Measurements from ENCODE around the gene TBX15.
"Not testable (repeated sequence)": the region's sequence is repeated elsewhere in the genome, so short reads cannot be mapped to it uniquely, and the experiment has no call there.

Gene TBX15

GRCh38 chr1:118921994-118922393 lies 66.1 kb downstream of the TBX15 start:
- H3K27ac ChIP-seq (ENCODE audit: low read length): no peak overlapping the region
- no peaks in the 10 kb centered on the region for H3K36me3 ChIP-seq (ENCODE audit: control insufficient read depth in 2 of 2, insufficient read depth in 2 of 2, low read length in 2 of 2)
- H3K9ac ChIP-seq (ENCODE audit: low read length in 2 of 2): no peak overlapping the region
- H3K27me3 ChIP-seq (ENCODE audit: control insufficient read depth in 1 of 2, insufficient read depth in 2 of 2, low read length in 2 of 2): no peaks in the 10 kb centered on the region
- H3K4me3 ChIP-seq (ENCODE audit: low read length in 2 of 2): no peak overlapping the region
- no peaks in the 10 kb centered on the region for H3K4me1 ChIP-seq (ENCODE audit: control insufficient read depth, insufficient read depth, low read length)
- no peaks in the 10 kb centered on the region for H3K9me3 ChIP-seq (ENCODE audit: control insufficient read depth in 2 of 2, low read length in 2 of 2)

- Histone ChIP-seq H3K4me3 (ENCODE audit: low read length in 2 of 2) (no peak overlapping the region), H3K9ac (ENCODE audit: low read length in 2 of 2) (no peak overlapping the region), H3K27me3 (ENCODE audit: control insufficient read depth in 1 of 2, insufficient read depth in 2 of 2, low read length in 2 of 2) (no peaks in the 10 kb centered on the region), H3K27ac (ENCODE audit: low read length) (no peak overlapping the region), H3K4me1 (ENCODE audit: control insufficient read depth, insufficient read depth, low read length) (no peaks in the 10 kb centered on the region), H3K9me3 (ENCODE audit: control insufficient read depth in 2 of 2, low read length in 2 of 2) (no peaks in the 10 kb centered on the region), H3K36me3 (ENCODE audit: control insufficient read depth in 2 of 2, insufficient read depth in 2 of 2, low read length in 2 of 2) (no peaks in the 10 kb centered on the region)
Observed at GRCh38 chr1:118920124-118920717, 67.9 kb downstream of the TBX15 start.

- H3K27ac ChIP-seq (ENCODE audit: low read length): no peak overlapping the region
- no peak overlapping the region for H3K9ac ChIP-seq (ENCODE audit: low read length in 2 of 2)
- H3K36me3 ChIP-seq (ENCODE audit: control insufficient read depth in 2 of 2, insufficient read depth in 2 of 2, low read length in 2 of 2): no peaks in the 10 kb centered on the region
- no peaks in the 10 kb centered on the region for H3K9me3 ChIP-seq (ENCODE audit: control insufficient read depth in 2 of 2, low read length in 2 of 2)
- H3K27me3 ChIP-seq (ENCODE audit: control insufficient read depth in 1 of 2, insufficient read depth in 2 of 2, low read length in 2 of 2): no peaks in the 10 kb centered on the region
- H3K4me1 ChIP-seq (ENCODE audit: control insufficient read depth, insufficient read depth, low read length): no peaks in the 10 kb centered on the region
- no peak overlapping the region for H3K4me3 ChIP-seq (ENCODE audit: low read length in 2 of 2)
Observed at GRCh38 chr1:118918940-118919259, 69.2 kb downstream of the TBX15 start.

GRCh38 chr1:118918230-118918939 lies 69.8 kb downstream of the TBX15 start:
- H3K4me3 ChIP-seq (ENCODE audit: low read length in 2 of 2): no peak overlapping the region
- H3K9me3 ChIP-seq (ENCODE audit: control insufficient read depth in 2 of 2, low read length in 2 of 2): no peaks in the 10 kb centered on the region
- no peaks in the 10 kb centered on the region for H3K27me3 ChIP-seq (ENCODE audit: control insufficient read depth in 1 of 2, insufficient read depth in 2 of 2, low read length in 2 of 2)
- no peaks in the 10 kb centered on the region for H3K36me3 ChIP-seq (ENCODE audit: control insufficient read depth in 2 of 2, insufficient read depth in 2 of 2, low read length in 2 of 2)
- H3K27ac ChIP-seq (ENCODE audit: low read length): no peak overlapping the region
- H3K4me1 ChIP-seq (ENCODE audit: control insufficient read depth, insufficient read depth, low read length): no peaks in the 10 kb centered on the region
- no peak overlapping the region for H3K9ac ChIP-seq (ENCODE audit: low read length in 2 of 2)

GRCh38 chr1:118916346-118916745 lies 71.8 kb downstream of the TBX15 start:
- H3K27me3 ChIP-seq (ENCODE audit: control insufficient read depth in 1 of 2, insufficient read depth in 2 of 2, low read length in 2 of 2); H3K27ac ChIP-seq (ENCODE audit: low read length): not testable (repeated sequence)

GRCh38 chr1:118914379-118915161 lies 73.6 kb downstream of the TBX15 start:
- H3K9me3 ChIP-seq (ENCODE audit: control insufficient read depth in 2 of 2, low read length in 2 of 2): no peaks in the 10 kb centered on the region
- H3K4me1 ChIP-seq (ENCODE audit: control insufficient read depth, insufficient read depth, low read length): no peaks in the 10 kb centered on the region
- H3K9ac ChIP-seq (ENCODE audit: low read length in 2 of 2): no peak overlapping the region
- no peak overlapping the region for H3K4me3 ChIP-seq (ENCODE audit: low read length in 2 of 2)
- H3K36me3 ChIP-seq (ENCODE audit: control insufficient read depth in 2 of 2, insufficient read depth in 2 of 2, low read length in 2 of 2): no peaks in the 10 kb centered on the region
- no peak overlapping the region for H3K27ac ChIP-seq (ENCODE audit: low read length)
- no peaks in the 10 kb centered on the region for H3K27me3 ChIP-seq (ENCODE audit: control insufficient read depth in 1 of 2, insufficient read depth in 2 of 2, low read length in 2 of 2)

More at GRCh38 chr1:118916346-118916745, 71.8 kb downstream of the TBX15 start:
- not testable (repeated sequence) for H3K4me1 ChIP-seq (ENCODE audit: control insufficient read depth, insufficient read depth, low read length); H3K4me3 ChIP-seq (ENCODE audit: low read length in 2 of 2); H3K9ac ChIP-seq (ENCODE audit: low read length in 2 of 2); H3K9me3 ChIP-seq (ENCODE audit: control insufficient read depth in 2 of 2, low read length in 2 of 2); H3K36me3 ChIP-seq (ENCODE audit: control insufficient read depth in 2 of 2, insufficient read depth in 2 of 2, low read length in 2 of 2)

- Histone ChIP-seq H3K27me3 (ENCODE audit: control insufficient read depth in 1 of 2, insufficient read depth in 2 of 2, low read length in 2 of 2) (no peaks in the 10 kb centered on the region), H3K36me3 (ENCODE audit: control insufficient read depth in 2 of 2, insufficient read depth in 2 of 2, low read length in 2 of 2) (no peaks in the 10 kb centered on the region), H3K9me3 (ENCODE audit: control insufficient read depth in 2 of 2, low read length in 2 of 2) (no peaks in the 10 kb centered on the region), H3K4me1 (ENCODE audit: control insufficient read depth, insufficient read depth, low read length) (no peaks in the 10 kb centered on the region), H3K9ac (ENCODE audit: low read length in 2 of 2) (no peak overlapping the region), H3K4me3 (ENCODE audit: low read length in 2 of 2) (no peak overlapping the region), H3K27ac (ENCODE audit: low read length) (no peak overlapping the region)
Observed at GRCh38 chr1:118913818-118914217, 74.3 kb downstream of the TBX15 start.

GRCh38 chr1:118912574-118912973 lies 75.6 kb downstream of the TBX15 start:
- no peaks in the 10 kb centered on the region for H3K36me3 ChIP-seq (ENCODE audit: control insufficient read depth in 2 of 2, insufficient read depth in 2 of 2, low read length in 2 of 2)
- H3K9me3 ChIP-seq (ENCODE audit: control insufficient read depth in 2 of 2, low read length in 2 of 2): no peaks in the 10 kb centered on the region
- H3K4me1 ChIP-seq (ENCODE audit: control insufficient read depth, insufficient read depth, low read length): no peaks in the 10 kb centered on the region
- H3K9ac ChIP-seq (ENCODE audit: low read length in 2 of 2): no peak overlapping the region
- H3K4me3 ChIP-seq (ENCODE audit: low read length in 2 of 2): no peak overlapping the region
- no peak overlapping the region for H3K27ac ChIP-seq (ENCODE audit: low read length)
- no peaks in the 10 kb centered on the region for H3K27me3 ChIP-seq (ENCODE audit: control insufficient read depth in 1 of 2, insufficient read depth in 2 of 2, low read length in 2 of 2)

GRCh38 chr1:118911571-118911970 lies 76.6 kb downstream of the TBX15 start:
- Histone ChIP-seq H3K4me3 (ENCODE audit: low read length in 2 of 2) (no peak overlapping the region), H3K36me3 (ENCODE audit: control insufficient read depth in 2 of 2, insufficient read depth in 2 of 2, low read length in 2 of 2) (no peaks in the 10 kb centered on the region), H3K27me3 (ENCODE audit: control insufficient read depth in 1 of 2, insufficient read depth in 2 of 2, low read length in 2 of 2) (no peaks in the 10 kb centered on the region), H3K9ac (ENCODE audit: low read length in 2 of 2) (no peak overlapping the region), H3K4me1 (ENCODE audit: control insufficient read depth, insufficient read depth, low read length) (no peaks in the 10 kb centered on the region), H3K27ac (ENCODE audit: low read length) (no peak overlapping the region), H3K9me3 (ENCODE audit: control insufficient read depth in 2 of 2, low read length in 2 of 2) (no peaks in the 10 kb centered on the region)

GRCh38 chr1:118907466-118907865 lies 80.7 kb downstream of the TBX15 start:
- no peak overlapping the region for H3K9ac ChIP-seq (ENCODE audit: low read length in 2 of 2)
- no peaks in the 10 kb centered on the region for H3K9me3 ChIP-seq (ENCODE audit: control insufficient read depth in 2 of 2, low read length in 2 of 2)
- H3K4me3 ChIP-seq (ENCODE audit: low read length in 2 of 2): no peak overlapping the region
- H3K27me3 ChIP-seq (ENCODE audit: control insufficient read depth in 1 of 2, insufficient read depth in 2 of 2, low read length in 2 of 2): no peaks in the 10 kb centered on the region
- H3K4me1 ChIP-seq (ENCODE audit: control insufficient read depth, insufficient read depth, low read length): no peaks in the 10 kb centered on the region
- no peak overlapping the region for H3K27ac ChIP-seq (ENCODE audit: low read length)
- no peaks in the 10 kb centered on the region for H3K36me3 ChIP-seq (ENCODE audit: control insufficient read depth in 2 of 2, insufficient read depth in 2 of 2, low read length in 2 of 2)

- H3K4me3 ChIP-seq (ENCODE audit: low read length in 2 of 2): no peak overlapping the region
- no peaks in the 10 kb centered on the region for H3K4me1 ChIP-seq (ENCODE audit: control insufficient read depth, insufficient read depth, low read length)
- H3K9ac ChIP-seq (ENCODE audit: low read length in 2 of 2): no peak overlapping the region
- H3K27ac ChIP-seq (ENCODE audit: low read length): no peak overlapping the region
- H3K9me3 ChIP-seq (ENCODE audit: control insufficient read depth in 2 of 2, low read length in 2 of 2): no peaks in the 10 kb centered on the region
- H3K36me3 ChIP-seq (ENCODE audit: control insufficient read depth in 2 of 2, insufficient read depth in 2 of 2, low read length in 2 of 2): no peaks in the 10 kb centered on the region
- no peaks in the 10 kb centered on the region for H3K27me3 ChIP-seq (ENCODE audit: control insufficient read depth in 1 of 2, insufficient read depth in 2 of 2, low read length in 2 of 2)
Observed at GRCh38 chr1:118905671-118906070, 82.5 kb downstream of the TBX15 start.
